Left ventricle myocardium inferior (tissue), 1 donor: Measurements from ENCODE around the gene SURF6. TPM values are rescaled to one million over a fixed set of nuclear protein-coding genes. Genes with fewer than 3 reads are reported as not detected.

Experiments
- DNase-seq: peaks from one replicate; pipeline ENCODE4 v3.0.0-alpha.2; 2020
- H3K27ac ChIP-seq: fragments of 200-600 bp; replicated peaks from 2 replicates; pipeline ENCODE4 v1.8.0; 2021
- H3K27me3 ChIP-seq: fragments of 200-600 bp; 2 replicates; pipeline ENCODE4 v1.8.0; 2021; ENCODE audit warnings: low read depth
- H3K36me3 ChIP-seq: fragments of 200-600 bp; 2 replicates; pipeline ENCODE4 v1.8.0; 2021
- H3K4me1 ChIP-seq: fragments of 200-600 bp; 2 replicates; pipeline ENCODE4 v1.8.0; 2021
- H3K4me3 ChIP-seq: fragments of 200-600 bp; 2 replicates; pipeline ENCODE4 v1.8.0; 2021; ENCODE audit warnings: mild to moderate bottlenecking, moderate library complexity
- H3K9me3 ChIP-seq: fragments of 200-600 bp; replicated peaks from 2 replicates; pipeline ENCODE4 v1.8.0; 2021
- CTCF ChIP-seq: fragments of 200-600 bp; IDR thresholded peaks from 2 replicates; pipeline ENCODE4 v1.8.0; 2021; ENCODE audit warnings: antibody characterized with exemption, mild to moderate bottlenecking, borderline replicate concordance
- intact Hi-C: fragments of 100-400 bp; cut with micrococcal nuclease; formaldehyde crosslinking; loops from one replicate; pipeline ENCODE4 v1.11.0; 2022
- total RNA-seq: library from RNA; stranded (reverse); fragmentation: NEBNext Ultra II Directional; extraction: Animal tissue kit (Norgen Biotek cat#: 25700); gene quantifications from one replicate; pipeline ENCODE4 v1.2.1, GENCODE V29; 2021
- donor health status: DM: no; HTN: yes; CAD: no; lungs with severe emphysema.

SURF6 gene
- total RNA-seq, 1 donor from 2014 or later = 11.6 TPM

GRCh38 chr9:133345596-133345995 lies 9.6 kb upstream of the SURF6 start:
- H3K9me3 ChIP-seq = no peaks in the 10 kb centered on the region
- intact Hi-C loops = no loop called here
- no peaks in the 10 kb centered on the region for H3K27me3 ChIP-seq
- no peak for TF ChIP-seq CTCF
- H3K4me3 ChIP-seq = no peak overlapping the region
- H3K36me3 ChIP-seq = peaks cover 67% of the 10 kb centered on the region
- H3K4me1 ChIP-seq = peaks cover 45% of the 10 kb centered on the region
- H3K27ac ChIP-seq = no peak overlapping the region
- no peak for DNase-seq

- Histone ChIP-seq H3K36me3 (peaks cover 64% of the 10 kb centered on the region), H3K27ac (no peak overlapping the region), H3K27me3 (no peaks in the 10 kb centered on the region), H3K9me3 (no peaks in the 10 kb centered on the region), H3K4me1 (peaks cover 39% of the 10 kb centered on the region), H3K4me3 (no peak overlapping the region)
- TF ChIP-seq CTCF = no peak
- DNase-seq = no peak
- intact Hi-C loops = no loop called here
These were observed 9.0 kb upstream of the SURF6 start for GRCh38 chr9:133344979-133345378.

- intact Hi-C loops = no loop called here
- no peak for DNase-seq
- H3K27ac ChIP-seq = no peak overlapping the region
- H3K27me3 ChIP-seq = no peaks in the 10 kb centered on the region
- H3K4me3 ChIP-seq = no peak overlapping the region
- no peak for TF ChIP-seq CTCF
- H3K4me1 ChIP-seq = peaks cover 33% of the 10 kb centered on the region
- H3K9me3 ChIP-seq = no peaks in the 10 kb centered on the region
- H3K36me3 ChIP-seq = peaks cover 55% of the 10 kb centered on the region
These were observed 8.1 kb upstream of the SURF6 start for GRCh38 chr9:133344071-133344470.

- H3K36me3 ChIP-seq = peaks cover 53% of the 10 kb centered on the region
- DNase-seq = no peak
- peaks cover 23% of the 10 kb centered on the region for H3K4me1 ChIP-seq
- H3K27me3 ChIP-seq = no peaks in the 10 kb centered on the region
- no peak overlapping the region for H3K4me3 ChIP-seq
- peak overlapping the region; percentile 33 for H3K27ac ChIP-seq
- TF ChIP-seq CTCF = no peak
- intact Hi-C loops = no loop called here
- no peaks in the 10 kb centered on the region for H3K9me3 ChIP-seq
These were observed 6.6 kb upstream of the SURF6 start for GRCh38 chr9:133342570-133342969.

GRCh38 chr9:133342069-133342406 lies 6.0 kb upstream of the SURF6 start:
- intact Hi-C loops = no loop called here
- TF ChIP-seq CTCF = no peak
- no peaks in the 10 kb centered on the region for H3K27me3 ChIP-seq
- H3K9me3 ChIP-seq = no peaks in the 10 kb centered on the region
- peaks cover 53% of the 10 kb centered on the region for H3K36me3 ChIP-seq
- H3K4me3 ChIP-seq = no peak overlapping the region
- H3K4me1 ChIP-seq = peaks cover 21% of the 10 kb centered on the region
- no peak for DNase-seq
- peak overlapping the region; percentile 33 for H3K27ac ChIP-seq
